Hippocampal formation (tissue), 2 donors: ENCODE measurements around the gene LBP.
"Not testable (repeated sequence)": the region's sequence is repeated elsewhere in the genome, so short reads cannot be mapped to it uniquely, and the experiment has no call there.

ENCODE experiments used
- DNase-seq, 2 donors: peaks; one replicate each; lab custom pipeline; 2025; lab: John Stamatoyannopoulos, UW

LBP gene

DNA sequence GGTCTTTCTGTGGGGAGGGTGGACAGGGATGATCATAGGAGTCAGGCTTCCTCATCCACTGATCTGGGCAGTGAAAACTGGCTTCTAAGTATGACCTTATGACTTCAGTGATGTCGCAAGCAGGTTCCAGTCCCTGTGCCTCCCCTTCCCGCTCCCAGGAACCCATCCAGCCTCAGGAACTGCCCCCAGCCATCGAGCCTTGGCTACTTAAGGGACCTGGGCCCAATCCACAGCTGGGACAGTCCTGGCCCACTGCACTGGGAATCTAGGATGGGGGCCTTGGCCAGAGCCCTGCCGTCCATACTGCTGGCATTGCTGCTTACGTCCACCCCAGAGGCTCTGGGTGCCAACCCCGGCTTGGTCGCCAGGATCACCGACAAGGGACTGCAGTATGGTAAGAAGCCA is at the start of gene LBP:
TSS of gene LBP (plus strand) at position 236 of the 405 bp plus-strand sequence. CDS start at position 271, 35 bp downstream.
- DNase-seq: no peak

DNA sequence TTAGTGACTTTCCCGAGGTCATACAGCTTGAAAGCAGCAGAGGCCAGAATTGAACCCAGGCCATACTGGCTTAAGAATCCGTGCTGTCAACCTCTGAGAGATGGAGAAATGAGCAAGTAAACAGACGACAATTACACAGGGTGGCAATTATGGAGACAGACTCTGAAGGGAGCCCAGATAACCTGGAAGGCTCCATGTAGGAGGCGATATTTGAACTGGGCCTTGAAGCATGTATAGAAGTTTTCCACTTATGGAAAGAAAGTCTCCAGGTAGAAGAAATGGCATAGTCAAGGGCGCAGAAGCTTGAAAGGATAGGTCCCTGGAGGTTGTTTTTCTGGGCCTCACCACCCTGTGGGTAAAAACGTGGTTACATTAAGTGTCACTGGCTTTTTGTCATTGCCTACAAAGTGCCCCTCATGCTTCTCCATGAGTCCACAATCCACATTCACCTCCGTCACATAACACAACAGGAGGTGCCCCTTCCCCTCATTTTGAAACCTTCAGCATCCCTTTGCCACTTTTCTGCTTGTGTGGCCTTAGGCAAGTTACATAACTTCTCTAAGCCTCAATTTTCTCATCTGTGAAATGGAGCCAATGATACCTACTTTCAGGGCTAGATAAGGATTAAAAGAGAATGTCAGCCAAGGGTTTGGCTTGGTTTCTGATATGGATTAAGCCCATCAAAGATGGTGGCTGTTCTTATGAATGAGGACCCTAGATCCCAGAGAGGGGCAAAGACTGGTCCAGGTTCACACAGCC is 48.2 kb upstream of the LBP start:
- DNase-seq: no peak

DNA sequence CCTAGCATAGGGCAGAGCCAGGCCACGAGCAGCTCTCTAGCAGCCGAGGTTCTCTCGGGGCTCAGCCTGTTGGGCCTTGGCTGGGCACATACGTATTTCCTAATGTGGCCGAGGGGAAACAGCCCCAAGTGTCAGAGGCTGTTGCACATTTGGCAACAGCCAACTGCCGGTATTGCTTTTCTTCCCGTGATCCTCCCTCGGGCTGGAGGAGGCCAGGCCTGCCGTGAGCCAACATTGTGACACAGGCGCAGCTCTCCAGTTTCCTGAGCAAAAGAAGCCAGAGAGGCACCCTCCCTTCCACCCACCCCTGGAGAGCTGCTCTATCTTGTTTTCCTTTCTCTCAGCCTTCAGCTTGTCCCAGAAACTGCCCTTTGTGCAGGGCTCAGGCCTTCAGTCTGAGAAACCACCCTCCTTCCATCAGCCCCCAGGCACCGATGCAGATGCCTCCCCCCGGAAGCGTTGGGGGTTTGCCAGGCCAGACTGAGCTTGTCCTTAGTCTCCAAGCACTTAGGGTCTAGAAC is 47.5 kb upstream of the LBP start:
- DNase-seq: peak; percentile 15 to 33

GRCh38 chr20:38299963-38300362 is 46.3 kb upstream of the LBP start:
- DNase-seq: no peak

GRCh38 chr20:38300438-38300837 is 45.8 kb upstream of the LBP start:
- no peak for DNase-seq

DNA sequence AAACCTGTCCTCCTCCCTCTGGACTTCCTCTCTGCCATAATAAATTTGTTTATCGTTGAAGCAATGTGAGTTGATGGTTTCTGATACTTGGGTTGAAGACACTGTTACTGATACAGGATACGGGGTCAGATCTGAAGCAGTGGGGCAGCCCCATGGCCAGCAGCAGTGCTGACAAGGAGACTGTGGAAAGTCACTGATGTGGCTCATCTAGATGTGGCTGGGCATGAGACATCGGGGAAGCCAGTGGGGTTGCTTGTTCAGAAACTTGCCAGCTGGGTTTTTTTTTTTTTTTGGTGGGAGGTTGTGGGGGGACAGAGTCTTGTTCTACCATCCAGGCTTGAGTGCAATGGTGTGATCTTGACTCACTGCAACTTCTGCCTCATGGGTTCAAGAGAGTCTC is 45.0 kb upstream of the LBP start:
- no peak for DNase-seq

DNA sequence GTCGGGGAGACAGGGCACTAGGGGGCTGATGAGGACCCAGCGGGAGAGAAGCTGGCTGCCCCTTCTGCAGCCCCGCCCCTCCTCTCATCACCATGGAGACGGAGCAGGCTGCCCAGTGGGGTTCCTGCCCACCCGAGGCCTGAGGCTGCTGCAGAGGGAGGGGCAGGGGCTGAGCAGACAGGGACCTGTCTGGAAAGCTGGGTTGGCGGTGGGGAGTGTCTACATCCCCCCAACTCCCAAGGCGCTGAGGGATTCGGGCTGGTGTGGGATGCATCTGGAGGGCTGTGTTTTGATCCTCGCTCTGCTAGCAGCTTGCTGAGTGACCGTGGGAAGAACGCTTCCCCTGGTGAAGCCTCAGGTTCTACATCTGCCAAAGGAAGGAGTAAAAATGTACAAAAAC is 43.5 kb upstream of the LBP start:
- DNase-seq: no peak

- peak in 1 of 2 donors; percentile 7 for DNase-seq
These were observed 42.3 kb upstream of the LBP start, which contains the start of gene BPI for GRCh38 chr20:38303908-38304379. Gene BPI (plus strand): TSS chr20:38304156. CDS start chr20:38304224, 68 bp downstream.

DNA sequence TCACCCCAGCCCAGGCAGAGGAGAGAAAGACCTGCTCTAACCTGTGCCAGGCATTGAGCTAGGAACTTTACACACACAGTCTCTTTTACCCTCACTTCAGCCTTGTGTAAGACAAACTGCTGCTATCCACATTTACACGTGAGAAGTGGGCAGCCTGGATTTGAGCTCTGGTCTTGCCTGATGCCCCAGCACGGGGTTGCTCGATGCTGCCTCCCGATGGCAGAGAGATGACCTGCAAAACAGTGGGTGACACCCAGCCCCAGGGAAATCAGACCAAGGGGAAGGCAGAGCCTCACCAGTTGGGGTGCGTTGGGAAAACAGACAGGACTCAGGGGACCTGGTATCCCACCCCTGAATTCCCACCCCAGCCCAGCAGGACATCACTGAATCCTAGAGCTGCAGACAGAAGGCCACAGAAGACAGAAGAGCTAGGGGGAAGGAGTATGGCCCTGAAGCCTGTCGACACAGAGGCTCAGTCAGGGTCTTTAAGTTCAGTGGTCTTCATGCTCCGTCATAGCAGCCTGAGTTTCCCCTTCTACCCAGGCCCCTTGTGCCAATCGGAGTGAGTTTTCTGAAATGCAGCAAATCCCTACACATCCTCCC is 41.3 kb upstream of the LBP start:
- DNase-seq: peak in 1 of 2 donors; percentile 6

DNA sequence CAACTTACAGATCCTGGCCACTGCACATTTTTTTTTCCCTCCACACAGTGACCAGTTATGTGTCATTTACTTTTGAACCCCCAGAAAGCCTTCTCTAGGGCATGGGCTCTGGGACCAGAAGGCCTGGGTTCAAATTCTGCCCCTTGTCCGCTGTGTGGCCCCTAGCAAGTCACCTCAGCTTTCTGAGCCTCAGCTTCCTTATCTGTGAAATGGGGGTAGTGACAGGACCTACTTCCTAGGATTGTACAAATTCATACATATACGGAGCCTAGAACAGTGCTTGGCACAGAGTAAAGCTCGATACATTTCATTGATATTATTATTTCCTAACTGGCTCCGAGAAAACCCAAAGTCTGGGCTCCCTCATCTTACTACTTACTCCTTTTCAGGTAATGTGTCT is 40.7 kb upstream of the LBP start:
- no peak for DNase-seq

DNA sequence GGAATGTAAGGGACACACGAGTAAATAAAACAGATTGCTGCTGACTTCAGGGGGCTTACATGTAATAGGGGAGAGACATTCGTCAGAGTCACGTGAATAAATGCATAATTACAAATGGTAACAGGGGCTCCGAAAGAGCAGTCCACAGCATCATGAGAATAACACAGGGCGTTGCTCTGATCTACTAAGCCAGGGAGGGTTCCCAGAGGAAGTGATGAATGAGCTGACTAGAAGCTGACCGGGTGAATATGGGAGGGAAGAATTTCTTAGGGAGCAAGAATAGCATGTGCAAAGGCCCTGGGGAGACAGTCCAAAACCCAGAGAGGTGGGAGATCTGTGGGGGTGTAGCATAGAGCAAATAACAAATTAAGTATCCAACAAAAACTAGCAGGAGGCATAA is 39.9 kb upstream of the LBP start:
- no peak for DNase-seq

DNA sequence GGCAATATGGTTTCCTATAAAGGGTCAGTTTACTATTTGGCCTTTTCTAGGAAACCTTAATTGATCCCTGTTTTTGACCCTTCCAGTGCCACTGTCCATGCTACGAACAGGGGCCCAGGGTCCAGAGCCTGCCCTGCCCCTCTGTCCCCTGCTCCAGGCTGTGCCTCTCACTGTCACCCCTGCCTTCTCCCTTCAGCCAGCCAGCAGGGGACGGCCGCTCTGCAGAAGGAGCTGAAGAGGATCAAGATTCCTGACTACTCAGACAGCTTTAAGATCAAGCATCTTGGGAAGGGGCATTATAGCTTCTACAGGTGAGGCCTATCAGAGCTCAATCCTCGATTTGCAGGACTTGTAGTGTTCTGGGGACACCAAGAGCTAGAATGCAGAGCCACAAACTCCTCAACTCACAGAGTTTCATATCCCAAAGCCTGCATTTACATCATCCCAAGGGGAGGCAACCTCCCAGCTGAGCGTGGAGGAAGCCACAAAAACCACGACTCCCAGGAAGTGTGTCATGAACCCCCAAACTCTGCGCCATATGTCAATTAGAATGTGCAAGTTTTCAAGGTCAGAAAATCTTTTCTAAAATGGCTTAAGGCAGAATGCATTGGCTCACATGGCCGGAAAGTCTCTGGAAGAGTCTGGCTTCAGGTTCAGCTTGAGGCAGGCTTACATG is 38.8 kb upstream of the LBP start:
- no peak for DNase-seq

DNA sequence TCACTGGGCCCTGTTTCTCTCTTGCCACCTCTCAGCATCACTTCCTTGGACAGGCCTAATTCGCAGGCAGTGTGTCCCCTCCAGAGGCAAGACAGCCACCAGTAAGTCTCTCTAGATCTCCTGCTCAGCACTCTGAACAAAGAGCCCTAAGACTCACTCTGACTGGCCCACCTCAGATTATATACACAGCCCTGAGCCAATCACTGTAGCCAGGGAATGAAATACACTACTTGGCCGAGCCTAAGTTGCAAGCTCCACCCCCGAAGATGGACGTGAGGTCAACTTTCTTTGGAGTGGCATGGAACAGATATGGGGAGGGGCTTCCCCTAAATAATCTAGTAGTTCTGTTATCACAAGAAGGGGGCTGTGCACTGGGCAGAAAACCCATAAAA is 38.2 kb upstream of the LBP start:
- DNase-seq: no peak

- no peak for DNase-seq
These were observed 37.8 kb upstream of the LBP start for GRCh38 chr20:38308447-38308846.

DNA sequence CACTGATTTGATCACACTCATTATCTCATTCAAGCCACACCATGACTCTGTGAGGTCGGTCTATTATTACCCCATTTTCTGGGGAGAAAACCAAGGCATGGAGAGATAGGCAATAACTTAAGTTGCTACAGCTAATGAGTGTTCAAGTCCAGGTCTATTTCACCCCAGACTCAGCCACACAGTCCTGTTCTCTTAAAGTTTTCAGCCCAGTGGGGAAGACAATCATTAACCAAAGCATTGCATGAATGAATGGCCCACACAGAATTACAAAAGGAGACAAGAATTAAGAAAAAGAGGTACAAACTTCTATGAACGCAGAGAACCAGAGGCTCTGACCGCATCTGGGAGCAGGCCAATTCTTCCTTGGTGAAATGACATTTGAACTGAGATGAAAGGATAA is 35.2 kb upstream of the LBP start:
- DNase-seq: no peak

GRCh38 chr20:38311491-38311890 is 34.8 kb upstream of the LBP start:
- DNase-seq: no peak

DNA sequence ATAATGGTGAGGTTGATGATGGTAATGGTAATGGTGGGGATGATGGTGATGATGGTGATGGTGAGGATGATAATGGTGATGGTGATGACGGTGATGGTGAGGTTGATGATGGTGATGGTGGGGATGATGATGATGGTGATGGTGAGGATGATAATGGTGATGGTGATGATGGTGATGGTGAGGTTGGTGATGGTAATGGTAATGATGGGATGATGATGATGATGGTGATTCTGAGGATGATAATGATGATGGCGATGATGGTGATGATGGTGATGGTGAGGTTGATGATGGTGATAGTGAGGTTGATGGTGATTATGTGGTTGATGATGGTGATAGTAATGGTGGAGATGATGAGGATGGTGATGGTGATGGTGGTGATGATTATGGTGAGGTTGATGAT is 32.6 kb upstream of the LBP start:
- DNase-seq: no peak

DNA sequence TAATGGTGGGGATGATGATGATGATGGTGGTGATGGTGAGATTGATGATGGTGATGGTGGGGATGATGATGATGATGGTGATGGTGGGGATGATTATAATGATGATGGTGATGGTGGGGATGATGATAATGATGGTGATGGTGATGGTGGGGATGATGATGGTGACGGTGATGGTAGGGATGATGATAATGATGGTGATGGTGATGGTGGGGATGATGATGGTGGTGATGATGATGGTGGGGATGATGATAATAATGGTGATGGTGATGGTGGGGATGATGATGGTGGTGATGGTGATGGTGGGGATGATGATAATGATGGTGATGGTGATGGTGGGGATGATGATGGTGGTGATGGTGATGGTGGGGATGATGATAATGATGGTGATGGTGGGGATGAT is 31.9 kb upstream of the LBP start:
- not testable (repeated sequence) for DNase-seq

GRCh38 chr20:38315290-38315966 is 30.9 kb upstream of the LBP start:
- DNase-seq: peak; percentile 8 to 50

DNA sequence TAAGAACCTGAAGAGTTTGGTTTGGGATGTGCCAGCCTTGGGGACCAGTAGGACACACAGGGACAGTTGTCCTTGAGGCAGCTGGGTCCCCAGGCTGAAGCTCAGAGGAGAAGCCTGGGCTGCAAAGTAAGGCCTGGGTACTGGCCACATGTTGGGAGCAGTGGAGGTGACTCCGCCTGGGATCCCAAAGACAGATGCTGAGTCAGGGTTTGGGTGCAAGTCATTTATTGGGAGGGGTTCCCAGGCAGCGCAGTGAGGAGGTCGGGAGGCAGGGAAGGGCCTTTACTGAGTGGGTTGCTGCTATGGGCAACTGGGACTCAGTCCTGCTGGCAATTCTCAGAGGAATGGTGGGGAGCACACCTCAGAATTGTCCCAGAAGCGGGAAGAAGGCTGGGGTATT is 29.9 kb upstream of the LBP start:
- DNase-seq: no peak

DNA sequence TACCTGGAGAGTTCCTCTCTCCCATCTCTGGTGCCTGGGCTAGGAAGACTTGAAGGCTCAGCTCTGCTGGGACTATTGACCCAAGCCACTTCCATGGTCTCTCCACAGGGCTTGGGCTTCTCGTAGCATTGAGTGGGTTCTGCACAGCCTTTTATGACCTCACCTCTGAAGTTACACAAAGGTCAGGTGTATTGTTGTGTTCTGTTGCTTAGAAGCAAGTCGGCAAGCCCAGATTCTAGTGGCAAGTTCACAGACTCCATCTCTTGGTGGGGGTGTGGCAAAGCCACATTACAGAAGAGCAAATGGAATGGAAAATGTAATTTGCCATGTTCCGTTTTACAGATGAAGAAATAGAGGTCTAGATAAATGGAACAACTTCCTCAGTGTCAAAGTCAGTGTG is 28.9 kb upstream of the LBP start:
- DNase-seq: no peak

DNA sequence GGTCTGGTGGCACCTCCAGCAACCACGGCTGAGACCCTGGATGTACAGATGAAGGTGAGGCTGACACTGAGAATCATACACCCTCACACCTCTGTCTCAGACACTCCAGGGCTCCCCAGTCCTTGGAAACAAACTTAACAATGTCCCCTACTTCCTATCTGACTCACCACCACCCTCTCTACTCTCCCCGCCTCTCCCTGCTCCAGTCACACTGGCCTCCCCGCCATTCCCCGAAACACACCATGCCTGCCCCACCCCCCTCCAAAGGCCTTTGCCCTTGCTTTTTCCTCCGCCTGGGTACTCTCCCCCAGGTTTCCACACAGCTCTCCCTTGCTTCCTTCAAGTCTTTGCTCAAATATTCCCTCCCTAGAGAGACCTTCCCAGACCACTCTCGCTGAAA is 26.1 kb upstream of the LBP start:
- no peak for DNase-seq
